ENCODE measurements around the gene BMS1. TPM values are rescaled to one million over a fixed set of nuclear protein-coding genes. Genes with fewer than 3 reads are reported as not detected.

Gene BMS1
- total and polyA plus RNA-seq, 10 of the 15 experiments (the other 5 are each of a cell fraction or from before 2014, with no cell fraction given) = 7.6 to 33.6 (median 21.0) TPM

DNA sequence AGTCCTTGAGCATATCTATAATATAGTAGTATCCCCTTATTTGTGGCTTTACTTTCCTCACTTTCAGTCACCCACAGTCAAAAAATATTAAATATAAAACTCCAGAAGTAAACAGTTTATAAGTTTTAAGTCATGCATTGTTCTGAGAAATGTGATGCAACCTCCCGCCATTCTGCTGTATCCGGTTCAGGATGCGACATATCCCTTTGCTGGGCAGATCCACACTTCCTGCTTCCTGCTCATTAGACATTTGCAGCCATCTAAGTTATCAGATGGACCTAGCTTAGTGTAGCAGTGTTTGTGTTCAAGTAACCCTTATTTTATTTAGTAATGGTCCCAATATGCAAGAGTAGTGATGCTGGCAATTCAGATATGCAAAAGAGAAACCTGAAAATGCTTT, 38.9 kb upstream of the BMS1 start (continued):
- TF ChIP-seq ZNF687 (IDR thresholded peaks at IDR 0.05) = no peak
- TF ChIP-seq SMAD1 (IDR thresholded peaks at IDR 0.05; ENCODE audit: low read depth, partially characterized antibody) = no peak
- TF ChIP-seq MXI1 (IDR thresholded peaks at IDR 0.05; ENCODE audit: low read depth, low read length) = no peak
- TF ChIP-seq TBL1XR1 (IDR thresholded peaks at IDR 0.05; ENCODE audit: low read depth, low read length) = no peak
- TF ChIP-seq GABPA (IDR thresholded peaks at IDR 0.05; ENCODE audit: low read depth) = no peak

DNA sequence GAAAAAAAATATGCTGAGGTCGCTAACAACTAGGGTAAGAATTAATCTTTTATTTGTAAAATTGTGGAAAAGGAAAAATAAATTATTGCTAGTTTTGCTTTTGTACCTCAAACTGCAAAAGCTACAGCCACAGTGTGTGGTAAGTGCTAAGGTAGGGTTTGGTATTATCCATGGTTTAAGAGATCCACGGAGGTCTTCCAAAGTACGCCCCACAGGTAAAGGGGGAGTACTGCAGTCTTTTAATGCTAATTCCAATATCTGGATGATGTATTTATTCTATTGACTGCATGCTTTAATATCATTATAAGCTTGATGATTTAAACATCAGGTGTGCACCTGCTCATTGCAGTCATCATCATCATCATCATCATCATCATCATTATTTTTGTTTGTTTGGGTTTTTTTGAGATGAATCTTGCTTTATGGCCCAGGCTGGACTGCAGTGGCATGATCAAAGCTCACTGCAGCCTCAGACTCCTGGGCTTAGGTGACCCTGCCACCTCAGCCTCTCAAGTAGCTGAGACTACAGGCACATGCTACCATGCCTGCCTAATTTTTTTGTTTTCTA, 38.4 kb upstream of the BMS1 start:
- RAD21 ChIA-PET (ENCODE audit: unreplicated experiment) = no interaction called here
- 0% methylated on average over 3 of the region's 3 CpGs for WGBS (ENCODE audit: insufficient coverage, insufficient replicate concordance, low lambda C conversion rate, missing lambda C conversion rate)

More for the DNA sequence above, 38.4 kb upstream of the BMS1 start:
- Histone ChIP-seq H3K9me3 (replicated peaks; ENCODE audit: control insufficient read depth, insufficient read depth, low read length) (no peaks in the 10 kb centered on the region; the same call in 2 of the 3 replicates), H4K20me1 (ENCODE audit: control insufficient read depth, insufficient read depth) (no peaks in the 10 kb centered on the region), H3K4me1 (ENCODE audit: control insufficient read depth, insufficient read depth, low read length) (no peaks in the 10 kb centered on the region), H2AFZ (ENCODE audit: control insufficient read depth, low read depth, low read length) (no peak overlapping the region), H3K79me2 (ENCODE audit: control insufficient read depth, insufficient read depth, low read length) (no peaks in the 10 kb centered on the region), H3K4me2 (ENCODE audit: control insufficient read depth, insufficient read depth) (no peak overlapping the region), H3K4me3 (no peak overlapping the region), H3K27me3 (replicated peaks in 1 of 2; ENCODE audit: control insufficient read depth in 2 of 2, insufficient read depth in 2 of 2, low read length in 1 of 2) (no peaks in the 10 kb centered on the region), H3K27ac (ENCODE audit: control insufficient read depth, insufficient read depth) (no peak overlapping the region), H3K36me3 (ENCODE audit: control insufficient read depth in 2 of 2, insufficient read depth in 2 of 2, low read length in 1 of 2) (no peaks in the 10 kb centered on the region), H3K9ac (ENCODE audit: control insufficient read depth, insufficient read depth, low read length) (no peak overlapping the region)
- ChIA-PET SMC1A (ENCODE audit: uncharacterized antibody, unreplicated experiment) (no interaction called here), CTCF (interaction anchor here (0.9 kb wide), 1 partner anchor 21 kb away, joined by 3 read pairs; no protein-coding TSS in a partner anchor), POLR2A (no interaction called here)
- no peak for TF ChIP-seq SUPT20H (IDR thresholded peaks at IDR 0.05; ENCODE audit: borderline replicate concordance, control insufficient read depth, low read depth, low read length)
- no peak for TF ChIP-seq NRF1 (conservative IDR thresholded peaks at IDR 0.05; ENCODE audit: low read depth, low read length)
- no peak for TF ChIP-seq ASH2L (IDR thresholded peaks at IDR 0.05; ENCODE audit: borderline replicate concordance, low read depth)
- no peak for TF ChIP-seq EGR1 (IDR thresholded peaks at IDR 0.05; ENCODE audit: borderline replicate concordance in 1 of 2, low read depth in 2 of 2, low read length in 2 of 2)
- no peak for TF ChIP-seq YBX1 (IDR thresholded peaks at IDR 0.05)
- TF ChIP-seq NFIC (IDR thresholded peaks at IDR 0.05; ENCODE audit: low read depth, low read length) = no peak
- no peak for TF ChIP-seq NFYA (IDR thresholded peaks at IDR 0.05; ENCODE audit: borderline replicate concordance, low read depth, low read length)
- TF ChIP-seq BCL3 (IDR thresholded peaks at IDR 0.05; ENCODE audit: borderline replicate concordance, insufficient read depth, low read depth, low read length, poor library complexity, severe bottlenecking) = no peak
- TF ChIP-seq MEF2A (IDR thresholded peaks at IDR 0.05; ENCODE audit: insufficient read depth, low read depth, low read length) = no peak
- no peak for TF ChIP-seq ESRRA (IDR thresholded peaks at IDR 0.05; ENCODE audit: low read length)
- TF ChIP-seq TCF7 (IDR thresholded peaks at IDR 0.05; ENCODE audit: borderline replicate concordance) = no peak
- no TSS peak for BruUV-seq (replicated peaks)
- intact Hi-C loops (cut with micrococcal nuclease; ENCODE audit: unreplicated experiment) = no loop called here
- FAIRE-seq = no peak
- ATAC-seq = no peak
- in situ Hi-C loops (cut with MboI) = no loop called here
- DNase-seq (ENCODE audit: low read depth, low spot score) = no peak
